GM12873 (cell line): ENCODE data around the gene TPD52L1.

Source experiments
- CTCF ChIP-seq: IDR thresholded peaks from 2 replicates; pipeline ENCODE4 v1.5.1; 2012; ENCODE audit warnings: low read depth, mild to moderate bottlenecking, moderate library complexity, low read length, control low read depth; ENCODE audit not compliant: insufficient read depth; ENCODE audit errors: missing control alignments

TPD52L1 gene

GRCh38 chr6:125271486-125272159 is 118.0 kb downstream of the TPD52L1 start:
- no peak for TF ChIP-seq CTCF

GRCh38 chr6:125273251-125273650 is 119.7 kb downstream of the TPD52L1 start:
- no peak for TF ChIP-seq CTCF

GRCh38 chr6:125273965-125274364 is 120.4 kb downstream of the TPD52L1 start:
- TF ChIP-seq CTCF = no peak

- no peak for TF ChIP-seq CTCF
Measured at GRCh38 chr6:125274935-125275334, 121.4 kb downstream of the TPD52L1 start.

GRCh38 chr6:125275779-125276178 is 122.2 kb downstream of the TPD52L1 start:
- no peak for TF ChIP-seq CTCF

GRCh38 chr6:125277838-125278237 is 124.3 kb downstream of the TPD52L1 start:
- TF ChIP-seq CTCF = no peak

GRCh38 chr6:125279961-125280360 is 126.4 kb downstream of the TPD52L1 start:
- no peak for TF ChIP-seq CTCF
